ENCODE measurements around the gene UBASH3B.

Gene UBASH3B

GRCh38 chr11:122700666-122701065 is 45.1 kb downstream of the UBASH3B start:
- H3K4me3 ChIP-seq (ENCODE audit: low read length) = no peak overlapping the region
- no peak for TF ChIP-seq ZNF274 (IDR thresholded peaks at IDR 0.05; ENCODE audit: low read depth, low read length)

DNA sequence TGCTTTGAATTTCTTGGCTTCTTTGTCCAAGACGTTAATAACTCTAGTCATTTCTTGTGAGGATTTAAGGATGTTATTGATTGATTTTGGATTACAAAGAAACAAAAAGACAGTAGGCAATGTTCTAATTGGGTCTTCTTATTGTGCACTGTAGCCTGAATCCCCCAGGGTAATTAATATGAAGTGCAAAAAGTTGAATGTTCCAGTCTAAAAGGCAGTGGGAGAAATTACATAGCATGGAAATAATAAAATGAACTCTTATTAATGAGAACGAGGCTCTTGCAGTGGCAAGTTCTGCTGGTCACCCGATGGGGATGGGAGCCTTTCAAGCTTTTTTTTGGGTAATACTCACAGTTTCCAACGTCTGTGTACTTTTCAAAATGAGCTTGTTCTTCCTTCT is 45.6 kb downstream of the UBASH3B start:
- no peak overlapping the region for H3K4me3 ChIP-seq (ENCODE audit: low read length)
- TF ChIP-seq ZNF274 (IDR thresholded peaks at IDR 0.05; ENCODE audit: low read depth, low read length) = no peak

DNA sequence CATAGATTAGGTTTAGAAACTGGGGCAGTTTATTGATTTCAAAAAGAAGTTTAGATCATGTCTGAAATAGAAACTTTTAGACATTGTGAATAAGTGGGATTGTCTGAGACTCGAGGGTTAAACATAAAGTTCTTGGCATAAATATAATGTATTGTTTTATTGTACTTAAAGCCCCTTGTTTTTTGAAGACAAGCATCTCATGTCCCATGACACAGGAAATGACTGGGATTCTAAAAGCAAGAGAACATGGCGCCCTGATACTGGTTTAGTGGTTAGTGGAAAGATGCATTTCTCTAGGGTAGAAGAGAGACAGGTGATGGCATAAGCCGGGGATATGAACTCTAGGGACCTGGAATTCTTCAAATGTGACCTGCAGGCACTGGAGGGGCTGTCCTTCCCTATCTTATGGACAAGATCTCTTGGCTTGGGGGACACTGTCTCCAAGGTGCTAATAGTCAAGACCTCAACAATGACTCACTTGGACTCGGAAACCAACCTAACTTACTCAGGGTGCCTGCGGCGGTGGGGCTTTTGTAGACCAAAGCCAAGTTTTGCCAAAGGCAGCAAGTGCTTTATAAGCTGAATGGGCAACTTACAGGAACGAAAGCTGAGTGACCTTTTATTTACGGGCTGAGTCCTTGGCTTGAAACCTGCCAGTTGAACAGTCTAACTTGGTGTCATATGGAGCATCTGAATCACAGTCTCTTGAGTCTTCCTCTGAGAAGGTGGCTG is 48.2 kb downstream of the UBASH3B start:
- H3K4me3 ChIP-seq (ENCODE audit: low read length) = no peak overlapping the region
- no peak for TF ChIP-seq ZNF274 (IDR thresholded peaks at IDR 0.05; ENCODE audit: low read depth, low read length)

- TF ChIP-seq ZNF274 (IDR thresholded peaks at IDR 0.05; ENCODE audit: low read depth, low read length) = no peak
- H3K4me3 ChIP-seq (ENCODE audit: low read length) = no peak overlapping the region
These were observed 49.9 kb downstream of the UBASH3B start for GRCh38 chr11:122705396-122705795.

DNA sequence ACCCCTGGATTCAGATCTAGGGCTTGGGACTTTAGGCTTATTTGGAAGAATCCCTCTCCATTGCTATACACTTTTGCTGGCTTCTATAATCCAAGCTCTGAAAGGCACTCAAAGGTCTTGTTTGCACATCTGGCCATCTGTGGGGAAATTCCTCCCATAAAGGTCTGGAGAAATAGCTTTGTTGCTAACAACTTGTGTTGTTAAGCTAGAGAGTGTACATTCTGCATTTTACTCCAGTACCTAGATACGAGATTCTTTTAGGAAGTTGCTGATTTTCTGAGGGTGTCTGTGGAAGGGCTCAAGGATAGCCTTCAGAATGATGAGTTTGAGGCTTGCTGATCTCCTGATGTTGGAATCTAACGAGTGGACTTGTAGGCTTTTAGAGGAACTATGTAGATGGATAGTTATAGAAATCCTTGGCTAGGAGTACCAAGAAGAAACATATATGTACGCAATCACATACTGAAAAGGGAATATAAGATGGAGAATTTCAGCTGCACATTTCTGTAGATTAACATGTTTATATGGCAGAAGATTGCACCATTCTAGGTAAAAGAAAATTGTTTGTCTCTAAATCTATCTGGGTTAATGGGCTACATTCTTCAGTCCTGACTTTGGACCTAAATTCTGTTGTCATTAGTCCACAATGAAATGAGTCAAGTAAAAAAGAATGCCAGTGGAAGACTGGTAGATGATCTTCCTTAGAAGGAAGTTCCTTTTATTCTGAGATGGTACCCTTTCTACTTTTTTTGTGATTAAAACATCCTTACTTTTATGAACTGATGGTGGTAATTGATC is 51.0 kb downstream of the UBASH3B start:
- no peak overlapping the region for H3K4me3 ChIP-seq (ENCODE audit: low read length)
- no peak for TF ChIP-seq ZNF274 (IDR thresholded peaks at IDR 0.05; ENCODE audit: low read depth, low read length)

DNA sequence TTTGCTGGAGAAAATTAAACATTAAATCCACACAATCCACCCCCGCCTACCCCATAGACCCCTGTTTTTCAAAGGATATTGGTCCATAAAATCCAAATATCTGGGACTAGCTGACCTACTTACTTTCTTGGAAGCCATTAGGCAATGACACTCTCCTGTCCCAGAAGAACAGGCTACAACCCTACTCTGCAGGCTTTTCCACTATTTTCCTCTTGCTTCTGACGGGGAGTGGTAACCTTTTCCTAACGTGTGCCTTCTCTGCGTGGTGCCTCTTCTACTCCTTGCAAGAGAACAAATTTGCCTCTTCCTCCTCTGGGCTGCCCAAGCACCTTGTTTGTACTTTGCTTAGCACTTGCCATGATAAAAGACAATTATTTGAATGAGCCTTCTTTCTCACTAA is 51.6 kb downstream of the UBASH3B start:
- H3K4me3 ChIP-seq (ENCODE audit: low read length) = no peak overlapping the region
- no peak for TF ChIP-seq ZNF274 (IDR thresholded peaks at IDR 0.05; ENCODE audit: low read depth, low read length)

DNA sequence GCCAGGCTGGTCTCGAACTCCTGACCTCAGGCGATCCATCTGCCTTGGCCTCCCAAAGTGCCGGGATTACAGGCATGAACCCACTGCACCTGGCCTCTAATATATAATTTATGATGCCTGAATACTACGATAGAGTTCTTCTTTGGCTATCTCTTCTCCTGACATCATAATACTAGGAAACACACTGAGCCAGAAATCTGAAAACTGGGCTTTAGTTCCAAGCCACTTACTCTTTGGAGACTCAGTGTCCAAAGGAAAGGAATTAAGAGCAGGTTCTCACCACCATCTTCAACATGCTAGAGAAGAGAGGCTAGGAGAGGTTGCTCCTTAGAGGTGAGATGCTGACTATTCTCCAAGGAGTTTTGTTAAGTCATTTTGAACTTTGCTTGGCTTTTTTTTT is 52.4 kb downstream of the UBASH3B start:
- no peak for TF ChIP-seq ZNF274 (IDR thresholded peaks at IDR 0.05; ENCODE audit: low read depth, low read length)
- H3K4me3 ChIP-seq (ENCODE audit: low read length) = no peak overlapping the region

- H3K4me3 ChIP-seq (ENCODE audit: low read length) = no peak overlapping the region
- TF ChIP-seq ZNF274 (IDR thresholded peaks at IDR 0.05; ENCODE audit: low read depth, low read length) = no peak
These were observed 53.7 kb downstream of the UBASH3B start for GRCh38 chr11:122709039-122709760.

GRCh38 chr11:122711362-122711761 is 55.8 kb downstream of the UBASH3B start:
- no peak overlapping the region for H3K4me3 ChIP-seq (ENCODE audit: low read length)
- TF ChIP-seq ZNF274 (IDR thresholded peaks at IDR 0.05; ENCODE audit: low read depth, low read length) = no peak

- no peak for TF ChIP-seq ZNF274 (IDR thresholded peaks at IDR 0.05; ENCODE audit: low read depth, low read length)
- no peak overlapping the region for H3K4me3 ChIP-seq (ENCODE audit: low read length)
These were observed 56.4 kb downstream of the UBASH3B start for GRCh38 chr11:122711831-122712381.

GRCh38 chr11:122714004-122714403 is 58.5 kb downstream of the UBASH3B start:
- TF ChIP-seq ZNF274 (IDR thresholded peaks at IDR 0.05; ENCODE audit: low read depth, low read length) = no peak
- H3K4me3 ChIP-seq (ENCODE audit: low read length) = no peak overlapping the region

DNA sequence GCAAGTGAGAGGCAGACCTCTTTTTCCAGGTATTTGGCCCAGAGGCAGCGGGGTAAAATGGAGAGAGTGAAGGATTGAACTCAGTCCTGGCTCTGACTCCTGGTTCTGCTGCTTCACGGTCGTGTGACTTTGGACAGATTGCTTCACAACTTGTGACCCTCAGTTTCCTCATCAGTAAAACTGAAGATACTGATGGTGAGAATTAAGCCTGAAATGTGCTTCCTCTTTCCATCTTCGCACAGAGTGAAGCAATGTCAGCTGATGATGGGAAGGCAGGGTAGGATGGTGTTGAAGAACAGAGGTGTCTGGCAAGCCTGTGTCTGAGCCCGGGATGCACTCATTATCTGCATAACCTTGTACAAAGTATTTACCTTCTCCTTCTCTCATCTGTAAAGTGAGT is 59.0 kb downstream of the UBASH3B start:
- no peak overlapping the region for H3K4me3 ChIP-seq (ENCODE audit: low read length)
- TF ChIP-seq ZNF274 (IDR thresholded peaks at IDR 0.05; ENCODE audit: low read depth, low read length) = no peak

DNA sequence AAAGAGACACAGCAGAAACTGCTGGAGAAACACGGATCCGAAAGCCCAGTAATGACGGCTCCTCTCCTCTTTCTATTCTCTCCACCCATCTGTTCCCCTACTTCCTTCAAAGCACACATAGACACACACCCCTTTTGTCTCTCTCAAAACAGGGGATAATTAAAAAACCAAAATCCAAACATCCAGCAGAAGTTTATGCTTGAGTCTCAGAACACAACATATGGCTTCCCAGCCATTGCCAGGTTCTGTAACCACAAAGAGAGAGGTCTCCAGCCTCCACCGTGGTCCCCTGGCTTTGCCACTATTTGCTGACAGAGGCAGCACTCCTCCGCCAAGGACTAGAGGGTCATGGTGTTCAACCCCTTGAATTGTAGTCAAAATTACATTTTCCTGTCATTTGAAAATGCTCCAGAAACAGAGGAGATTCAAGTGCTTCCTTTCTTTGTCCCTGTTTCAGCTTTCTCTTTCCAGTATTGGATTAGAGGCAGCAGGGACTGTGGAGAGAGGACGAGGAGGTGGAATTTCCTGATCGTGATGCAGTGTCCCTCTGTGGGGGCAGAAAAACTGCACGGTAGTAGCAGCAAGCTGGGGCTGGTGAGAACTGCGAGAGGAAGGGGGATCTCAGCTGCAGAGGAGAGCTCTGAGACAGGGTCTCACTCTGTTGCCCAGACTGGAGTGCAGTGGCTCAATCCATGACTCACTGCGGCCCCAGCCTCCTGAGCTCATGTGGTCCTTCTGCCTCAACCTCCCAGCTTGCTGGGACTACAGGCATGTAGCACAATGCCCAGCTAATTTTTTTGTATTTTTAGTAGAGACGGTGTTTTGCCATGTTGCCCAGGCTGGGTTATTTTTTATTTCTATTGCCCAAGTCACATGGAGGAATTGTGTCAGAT is 60.3 kb downstream of the UBASH3B start:
- H3K4me3 ChIP-seq (ENCODE audit: low read length) = no peak overlapping the region
- TF ChIP-seq ZNF274 (IDR thresholded peaks at IDR 0.05; ENCODE audit: low read depth, low read length) = no peak
